Measurements from ENCODE around the gene ACKR1. TPM values are rescaled to one million over a fixed set of nuclear protein-coding genes. Genes with fewer than 3 reads are reported as not detected.

The ACKR1 gene
- total and polyA plus RNA-seq, 2 of the 13 experiments (the other 11 are each of a cell fraction or from before 2014, with no cell fraction given) = not detected

- Histone ChIP-seq H4K20me1 (ENCODE audit: insufficient read depth, low read length) (no peaks in the 10 kb centered on the region), H3K4me2 (ENCODE audit: low read depth, low read length) (no peak overlapping the region), H3K9ac (ENCODE audit: insufficient read depth, low read depth, low read length) (no peak overlapping the region), H3K27me3 (ENCODE audit: control insufficient read depth in 1 of 2, insufficient read depth in 2 of 2, low read length in 2 of 2) (no peaks in the 10 kb centered on the region), H3K4me1 (ENCODE audit: insufficient read depth, low read length) (no peaks in the 10 kb centered on the region), H3K27ac (ENCODE audit: extremely low read length, insufficient read depth, low read length) (no peak overlapping the region), H2AFZ (ENCODE audit: low read length) (no peak overlapping the region), H3K9me3 (ENCODE audit: low read length) (no peaks in the 10 kb centered on the region), H3K79me2 (ENCODE audit: insufficient read depth, low read length) (no peaks in the 10 kb centered on the region), H3K4me3 (replicated peaks in 1 of 3; ENCODE audit: insufficient read depth in 1 of 3, low read depth in 2 of 3, low read length in 3 of 3) (no peak overlapping the region), H3K36me3 (replicated peaks in 1 of 2; ENCODE audit: control insufficient read depth in 1 of 2, insufficient read depth in 2 of 2, low read length in 2 of 2) (no peaks in the 10 kb centered on the region)
- no peak for TF ChIP-seq MED8 (CRISPR knock-in tag; IDR thresholded peaks at IDR 0.05; ENCODE audit: insufficient replicate concordance)
- TF ChIP-seq SP4 (CRISPR knock-in tag; IDR thresholded peaks at IDR 0.05) = no peak
- TF ChIP-seq DZIP1 (CRISPR knock-in tag; IDR thresholded peaks at IDR 0.05) = no peak
- TF ChIP-seq JARID2 (CRISPR knock-in tag; IDR thresholded peaks at IDR 0.05; ENCODE audit: insufficient replicate concordance) = no peak
- TF ChIP-seq ZNF441 (CRISPR knock-in tag; IDR thresholded peaks at IDR 0.05; ENCODE audit: borderline replicate concordance) = no peak
- no peak for TF ChIP-seq ZBTB43 (CRISPR knock-in tag; conservative IDR thresholded peaks at IDR 0.05)
- no peak for TF ChIP-seq E2F2 (CRISPR knock-in tag; IDR thresholded peaks at IDR 0.05; ENCODE audit: borderline replicate concordance)
- no peak for TF ChIP-seq RELA (CRISPR knock-in tag; IDR thresholded peaks at IDR 0.05)
- no peak for TF ChIP-seq ZNF605 (CRISPR knock-in tag; IDR thresholded peaks at IDR 0.05)
- TF ChIP-seq FOXO4 (CRISPR knock-in tag; conservative IDR thresholded peaks at IDR 0.05) = no peak
- TF ChIP-seq LCORL (IDR thresholded peaks at IDR 0.05) = no peak
- TF ChIP-seq LCORL (CRISPR knock-in tag; IDR thresholded peaks at IDR 0.05) = no peak
- DNase-seq (ENCODE audit: low spot score) = no peak
- no peak for FAIRE-seq
- BruUV-seq (replicated peaks) = no TSS peak
- in situ Hi-C loops (cut with HindIII; ENCODE audit: extremely low pct_ligation_motif_present, low pct_unique_long_range_greater_than_20kb) = no loop called here
- 4% methylated on average over 1 of the region's 1 CpG for WGBS (ENCODE audit: low lambda C conversion rate)
- ChIA-PET POLR2A (no interaction called here), CTCF (ENCODE audit: low intra/inter-chr PET ratio, low total read pairs) (no interaction called here)
- intact Hi-C loops (cut with micrococcal nuclease; ENCODE audit: unreplicated experiment) = no loop called here
- ATAC-seq = no peak
These were observed 25.2 kb downstream of the ACKR1 start for GRCh38 chr1:159229896-159230295.

All from HepG2 (cell line).